Activated naive CD8-positive, alpha-beta T cell treated with anti-CD3 and anti-CD28 coated beads, Interleukin-2, amount 10 ng/mL, durations not matched to agents 7 days and 5 days (primary cell): ENCODE results near the gene TBL1XR1. TPM values are rescaled to one million over a fixed set of nuclear protein-coding genes. Genes with fewer than 3 reads are reported as not detected.

ENCODE experiments used
- ATAC-seq: fragments of 150-1000 bp; cut with Tn5 transposase; one replicate; pipeline ENCODE4 v1.10.0; 2021; ENCODE audit warnings: low read depth, moderate library complexity
- POLR2A ChIA-PET: fragments of 350-600 bp; sonication (Branson Sonifier 250); formaldehyde crosslinking; loops from one replicate; lab custom pipeline; 2021; ENCODE audit warnings: antibody characterized with exemption; lab: Charles Lee
- DNase-seq: peaks from one replicate; pipeline ENCODE4 v3.0.0; 2021
- H3K27ac Mint-ChIP-seq: one replicate; pipeline ENCODE4 v1.8.0; 2022; ENCODE audit warnings: mild to moderate bottlenecking, mixed read lengths
- H3K27me3 Mint-ChIP-seq: one replicate; pipeline ENCODE4 v1.8.0; 2022; ENCODE audit warnings: mild to moderate bottlenecking, moderate library complexity, mixed read lengths
- H3K36me3 Mint-ChIP-seq: one replicate; pipeline ENCODE4 v1.8.0; 2021; ENCODE audit warnings: mild to moderate bottlenecking, mixed read lengths
- H3K4me1 Mint-ChIP-seq: one replicate; pipeline ENCODE4 v1.8.0; 2021; ENCODE audit warnings: mixed read lengths
- H3K4me3 Mint-ChIP-seq: one replicate; pipeline ENCODE4 v1.8.0; 2022; ENCODE audit warnings: mild to moderate bottlenecking, moderate library complexity, mixed read lengths
- H3K9me3 Mint-ChIP-seq: one replicate; pipeline ENCODE4 v1.8.0; 2021; ENCODE audit warnings: mixed read lengths
- total RNA-seq, 2 experiments: library from RNA; stranded (reverse); gene quantifications; one replicate each; pipeline ENCODE4 v1.2.3, GENCODE V29; 2021

The TBL1XR1 gene
- total RNA-seq = 100 to 1,000 TPM; 176 TPM

DNA sequence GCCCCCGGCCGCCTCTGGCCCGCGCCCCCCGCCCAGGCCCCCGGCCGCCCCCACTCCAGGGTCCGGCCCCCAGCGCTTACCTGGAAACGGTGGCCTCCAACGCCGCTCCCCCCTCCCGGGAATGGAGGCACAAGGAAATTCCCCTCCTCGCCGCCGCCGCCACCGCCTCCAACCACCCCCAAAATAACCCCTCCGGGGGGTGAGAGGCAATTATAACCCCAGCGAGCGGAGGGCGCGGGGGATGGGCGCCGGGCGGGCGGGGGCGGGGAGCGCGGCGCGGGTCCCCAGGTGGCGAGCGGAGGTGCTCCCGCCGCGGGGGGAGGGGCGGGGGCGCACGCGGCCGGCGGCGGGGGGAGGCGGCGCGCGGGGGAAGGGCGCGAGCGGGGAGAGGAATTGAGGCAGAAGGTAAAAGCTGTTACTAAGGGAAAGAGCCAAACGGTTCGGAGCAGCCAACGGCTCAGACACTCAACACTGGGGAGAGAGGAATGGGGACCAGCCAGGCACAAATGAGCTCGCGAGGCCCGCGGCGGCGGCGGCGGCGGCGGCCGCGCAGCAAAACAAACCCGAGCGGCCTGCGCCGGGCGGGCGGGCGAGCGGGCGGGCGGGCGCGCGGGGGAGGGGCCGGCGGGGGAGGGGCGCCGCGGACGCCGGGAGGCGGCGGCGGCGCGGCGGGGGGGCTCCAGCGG lies at the start of gene TBL1XR1:
TSS of gene TBL1XR1 (minus strand) at position 442 of the 686 bp plus-strand sequence. CDS start 132,505 bp downstream, outside the sequence.
- Mint-ChIP-seq H3K27me3 (no peaks in the 10 kb centered on the region), H3K36me3 (peaks cover 23% of the 10 kb centered on the region), H3K4me1 (peaks cover 54% of the 10 kb centered on the region), H3K9me3 (no peaks in the 10 kb centered on the region), H3K4me3 (peak within 1 kb of the TSS; percentile 100), H3K27ac (peak within 1 kb of the TSS; percentile 100)
- DNase-seq = peak; percentile 89
- peak; percentile 63 for ATAC-seq
- POLR2A ChIA-PET = interaction anchor here (0.6 to 6.0 kb wide), 12 partner anchors 52 to 400 kb away, joined by 3 to 149 read pairs (median 4); no protein-coding TSS in a partner anchor

DNA sequence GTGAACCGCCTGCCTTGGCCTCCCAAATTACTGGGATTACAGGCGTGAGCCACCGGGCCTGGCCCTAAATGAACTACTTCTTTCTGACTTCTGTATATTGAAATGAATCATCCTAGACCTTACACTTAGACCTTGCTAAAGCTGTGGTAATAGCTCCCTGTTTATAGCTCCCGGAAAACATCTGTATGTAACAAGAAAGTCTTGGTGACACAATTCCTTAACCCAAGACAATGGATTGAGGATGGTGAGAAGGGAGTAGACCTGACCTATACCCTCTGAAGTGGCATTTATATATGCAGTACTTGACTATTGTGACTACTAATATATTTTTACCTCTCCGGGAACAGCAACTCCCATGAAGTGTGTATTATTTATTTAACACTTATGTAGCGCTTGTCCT lies 48.0 kb upstream of the TBL1XR1 start:
- no peaks in the 10 kb centered on the region for H3K27me3 Mint-ChIP-seq
- POLR2A ChIA-PET = no interaction called here
- no peak overlapping the region for H3K4me3 Mint-ChIP-seq
- H3K9me3 Mint-ChIP-seq = peaks cover 3% of the 10 kb centered on the region
- peaks cover 4% of the 10 kb centered on the region for H3K4me1 Mint-ChIP-seq
- ATAC-seq = no peak
- DNase-seq = no peak
- no peak overlapping the region for H3K27ac Mint-ChIP-seq
- peaks cover 2% of the 10 kb centered on the region for H3K36me3 Mint-ChIP-seq

DNA sequence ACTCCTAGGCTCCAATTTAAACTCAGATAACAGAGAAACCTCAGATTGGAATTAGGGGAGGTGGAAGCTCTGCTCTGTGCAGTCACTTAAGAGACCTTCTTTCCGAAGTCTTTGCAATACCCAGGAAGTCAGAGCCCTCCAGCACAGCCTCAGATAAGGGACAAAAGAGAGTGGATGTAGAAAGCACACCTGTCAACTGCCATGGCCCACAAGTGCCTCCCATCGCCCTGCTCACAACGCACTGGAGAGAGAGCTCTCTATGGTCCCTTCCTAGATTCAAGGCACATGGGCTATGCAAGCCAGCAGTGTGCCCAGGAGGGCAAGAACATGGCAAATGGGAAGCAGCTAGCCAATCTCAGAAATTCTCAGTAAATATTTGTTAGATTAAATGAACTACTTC lies 47.3 kb upstream of the TBL1XR1 start:
- no peak for ATAC-seq
- Mint-ChIP-seq H3K27me3 (no peaks in the 10 kb centered on the region), H3K9me3 (peaks cover 3% of the 10 kb centered on the region), H3K27ac (no peak overlapping the region), H3K36me3 (no peaks in the 10 kb centered on the region), H3K4me3 (no peak overlapping the region), H3K4me1 (peaks cover 4% of the 10 kb centered on the region)
- POLR2A ChIA-PET = no interaction called here
- no peak for DNase-seq

DNA sequence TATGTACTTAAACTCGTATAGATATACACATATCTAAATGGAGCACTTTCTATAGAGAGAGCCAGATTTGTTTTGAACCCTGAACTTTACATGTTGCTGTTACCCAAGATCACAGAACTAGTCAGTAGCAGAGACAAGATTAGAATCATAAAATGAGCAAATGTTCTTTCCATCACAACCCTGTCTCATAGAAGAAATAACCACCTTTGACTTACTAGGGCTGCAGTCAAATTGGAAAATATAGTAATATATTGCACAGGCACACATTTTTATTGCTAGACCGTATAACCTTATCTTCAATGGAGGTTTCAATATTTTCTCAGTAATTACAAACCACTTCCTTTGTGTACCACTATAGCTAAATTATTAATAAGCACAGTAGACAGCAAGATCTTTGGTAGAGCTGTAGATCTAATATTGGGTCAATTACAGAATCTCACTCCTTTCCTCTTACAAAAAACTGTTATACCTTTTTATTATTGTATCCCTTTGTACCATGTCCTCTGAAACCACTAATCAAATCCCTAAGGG lies 41.5 kb upstream of the TBL1XR1 start:
- no peak for DNase-seq
- Mint-ChIP-seq H3K36me3 (peaks cover 4% of the 10 kb centered on the region), H3K4me1 (peaks cover 8% of the 10 kb centered on the region)

DNA sequence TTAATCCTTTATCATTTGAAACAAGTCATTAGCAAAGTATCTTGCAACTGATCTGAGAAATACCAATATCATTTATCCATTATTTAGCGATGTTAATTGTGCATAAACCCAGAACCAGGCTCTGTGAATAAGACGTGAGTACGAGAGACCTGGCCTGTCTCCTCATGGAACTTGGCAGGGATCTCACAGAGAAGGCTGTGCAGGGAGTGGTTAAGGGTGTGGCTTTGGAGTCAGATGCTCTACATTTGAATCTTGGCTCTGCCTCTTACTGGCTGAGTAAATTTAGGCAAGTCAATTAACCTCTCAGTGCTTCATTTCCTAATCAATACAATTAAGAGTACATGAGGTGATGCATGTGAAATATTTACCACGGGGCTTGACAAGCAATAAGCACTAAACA lies 39.9 kb upstream of the TBL1XR1 start:
- no peak for DNase-seq

More for the DNA sequence above, 41.5 kb upstream of the TBL1XR1 start:
- Mint-ChIP-seq H3K27ac (no peak overlapping the region), H3K9me3 (peaks cover 1% of the 10 kb centered on the region), H3K27me3 (no peaks in the 10 kb centered on the region), H3K4me3 (no peak overlapping the region)
- ATAC-seq = no peak
- POLR2A ChIA-PET = no interaction called here

DNA sequence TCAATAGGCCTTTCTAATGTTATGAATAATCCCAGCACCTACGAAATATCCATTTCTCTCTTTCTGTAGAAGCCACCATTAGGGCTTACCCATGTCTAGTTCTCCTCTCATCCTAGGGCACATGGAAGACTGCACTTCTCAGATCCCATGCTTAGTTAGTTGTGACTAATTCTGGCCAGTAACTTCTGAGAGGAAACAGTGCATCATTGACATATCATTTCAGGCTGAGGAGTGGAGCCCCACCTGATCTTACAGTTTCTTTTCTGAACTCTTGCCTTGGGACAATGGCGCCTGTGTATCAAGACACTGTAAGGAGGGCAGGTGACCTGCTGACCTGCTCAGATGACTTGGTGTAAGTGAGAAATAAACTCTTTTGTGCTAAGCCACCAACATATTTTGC lies 39.4 kb upstream of the TBL1XR1 start:
- peaks cover 1% of the 10 kb centered on the region for H3K9me3 Mint-ChIP-seq
- DNase-seq (no peak), ATAC-seq (no peak)
- peaks cover 4% of the 10 kb centered on the region for H3K36me3 Mint-ChIP-seq
- H3K27me3 Mint-ChIP-seq = no peaks in the 10 kb centered on the region
- POLR2A ChIA-PET = no interaction called here
- H3K4me1 Mint-ChIP-seq = peaks cover 4% of the 10 kb centered on the region
- H3K4me3 Mint-ChIP-seq = no peak overlapping the region
- H3K27ac Mint-ChIP-seq = no peak overlapping the region

More for the DNA sequence above, 39.9 kb upstream of the TBL1XR1 start:
- H3K9me3 Mint-ChIP-seq = peaks cover 1% of the 10 kb centered on the region
- no peak overlapping the region for H3K27ac Mint-ChIP-seq
- ATAC-seq = no peak
- H3K4me3 Mint-ChIP-seq = no peak overlapping the region
- POLR2A ChIA-PET = no interaction called here
- H3K27me3 Mint-ChIP-seq = no peaks in the 10 kb centered on the region
- peaks cover 4% of the 10 kb centered on the region for H3K36me3 Mint-ChIP-seq
- H3K4me1 Mint-ChIP-seq = peaks cover 4% of the 10 kb centered on the region

DNA sequence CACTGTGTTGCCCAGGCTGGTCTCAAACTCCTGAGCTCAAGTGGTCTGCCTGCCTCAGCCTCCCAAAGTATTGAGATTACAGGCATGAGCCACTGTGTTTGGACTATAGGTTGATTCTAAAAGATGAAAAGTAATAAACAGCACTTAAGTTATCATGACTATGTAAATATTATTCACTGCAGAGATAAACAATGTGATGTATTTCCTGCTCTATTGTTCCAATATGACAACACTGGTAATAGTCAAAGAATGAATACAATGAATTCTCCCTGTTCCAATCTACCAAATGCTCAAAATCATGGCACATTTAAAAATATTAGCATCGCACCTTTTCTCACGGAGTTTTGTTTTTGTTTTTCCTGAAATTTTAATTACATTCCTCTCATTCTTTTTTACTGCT lies 36.8 kb upstream of the TBL1XR1 start:
- Mint-ChIP-seq H3K4me3 (no peak overlapping the region), H3K4me1 (peaks cover 4% of the 10 kb centered on the region), H3K36me3 (peaks cover 8% of the 10 kb centered on the region), H3K27me3 (no peaks in the 10 kb centered on the region), H3K9me3 (peaks cover 7% of the 10 kb centered on the region), H3K27ac (no peak overlapping the region)
- ATAC-seq (no peak), DNase-seq (no peak)
- POLR2A ChIA-PET = no interaction called here

DNA sequence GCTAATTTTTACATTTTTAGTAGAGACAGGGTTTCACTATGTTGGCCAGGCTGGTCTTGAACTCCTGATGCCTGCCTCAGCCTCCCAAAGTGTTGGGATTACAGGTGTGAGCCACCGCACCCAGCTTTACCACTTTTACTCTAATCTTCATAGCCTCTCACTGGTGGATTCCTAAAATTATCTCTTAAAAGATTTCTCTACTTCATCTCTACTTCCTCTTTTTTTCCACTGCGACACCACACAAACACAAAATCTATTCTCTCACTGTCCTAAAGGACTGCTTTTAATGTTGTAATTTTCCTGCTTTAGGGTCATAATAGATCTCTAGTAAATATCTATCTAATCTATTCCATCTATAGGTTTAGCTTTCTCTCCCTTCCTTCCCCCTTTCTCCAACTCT lies 34.0 kb upstream of the TBL1XR1 start:
- Mint-ChIP-seq H3K27ac (no peak overlapping the region), H3K36me3 (peaks cover 8% of the 10 kb centered on the region), H3K27me3 (no peaks in the 10 kb centered on the region), H3K9me3 (peaks cover 11% of the 10 kb centered on the region), H3K4me3 (no peak overlapping the region), H3K4me1 (no peaks in the 10 kb centered on the region)
- DNase-seq (no peak), ATAC-seq (no peak)
- POLR2A ChIA-PET = no interaction called here

DNA sequence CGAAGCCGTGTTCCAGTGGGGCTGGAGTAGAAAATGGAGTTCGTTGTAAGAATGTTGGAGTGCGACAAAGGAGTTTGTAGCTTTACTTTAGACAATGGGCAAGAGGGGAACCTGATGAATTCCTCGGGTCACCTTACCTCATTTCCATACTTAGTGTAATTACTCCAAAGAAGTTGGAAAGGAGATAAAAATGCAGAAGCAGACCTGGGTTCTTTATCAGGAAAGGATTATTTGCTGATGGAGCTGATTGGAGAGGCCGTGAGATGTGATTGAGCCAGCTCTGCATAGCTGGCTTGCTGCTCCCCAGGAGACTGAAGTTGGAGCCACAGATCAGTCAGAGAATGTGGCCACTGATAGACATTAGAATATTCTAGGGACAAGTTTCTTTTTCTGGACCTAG lies 33.4 kb upstream of the TBL1XR1 start:
- H3K36me3 Mint-ChIP-seq = peaks cover 6% of the 10 kb centered on the region
- H3K4me1 Mint-ChIP-seq = peaks cover 3% of the 10 kb centered on the region
- POLR2A ChIA-PET = interaction anchor here (0.5 to 0.7 kb wide), 3 partner anchors 32 to 88 kb away, joined by 3 read pairs; no protein-coding TSS in a partner anchor
- no peaks in the 10 kb centered on the region for H3K27me3 Mint-ChIP-seq
- peaks cover 11% of the 10 kb centered on the region for H3K9me3 Mint-ChIP-seq
- DNase-seq (no peak), ATAC-seq (no peak)
- H3K4me3 Mint-ChIP-seq = no peak overlapping the region
- H3K27ac Mint-ChIP-seq = no peak overlapping the region

DNA sequence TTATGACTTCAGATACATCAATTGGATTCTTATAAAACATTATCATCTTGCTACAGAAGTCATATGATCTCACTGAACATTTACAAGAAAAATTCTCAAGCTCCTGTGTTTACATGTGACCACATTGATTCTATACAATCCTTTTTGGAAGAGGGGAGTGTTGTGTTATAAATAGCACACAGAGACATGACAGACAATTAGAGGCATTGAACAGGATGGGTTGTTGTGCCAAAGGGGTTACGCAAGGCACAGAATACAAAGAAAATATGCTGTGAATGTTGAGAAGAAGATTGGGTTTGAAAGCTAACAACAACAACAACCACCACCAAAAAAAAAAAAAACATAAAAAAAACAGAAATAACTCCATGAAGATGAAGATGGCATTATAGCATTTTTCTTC lies 32.5 kb upstream of the TBL1XR1 start:
- DNase-seq = no peak
- POLR2A ChIA-PET = no interaction called here
- Mint-ChIP-seq H3K27me3 (no peaks in the 10 kb centered on the region), H3K9me3 (peaks cover 11% of the 10 kb centered on the region), H3K4me3 (no peak overlapping the region), H3K36me3 (peaks cover 6% of the 10 kb centered on the region), H3K27ac (no peak overlapping the region), H3K4me1 (peaks cover 4% of the 10 kb centered on the region)
- ATAC-seq = no peak

DNA sequence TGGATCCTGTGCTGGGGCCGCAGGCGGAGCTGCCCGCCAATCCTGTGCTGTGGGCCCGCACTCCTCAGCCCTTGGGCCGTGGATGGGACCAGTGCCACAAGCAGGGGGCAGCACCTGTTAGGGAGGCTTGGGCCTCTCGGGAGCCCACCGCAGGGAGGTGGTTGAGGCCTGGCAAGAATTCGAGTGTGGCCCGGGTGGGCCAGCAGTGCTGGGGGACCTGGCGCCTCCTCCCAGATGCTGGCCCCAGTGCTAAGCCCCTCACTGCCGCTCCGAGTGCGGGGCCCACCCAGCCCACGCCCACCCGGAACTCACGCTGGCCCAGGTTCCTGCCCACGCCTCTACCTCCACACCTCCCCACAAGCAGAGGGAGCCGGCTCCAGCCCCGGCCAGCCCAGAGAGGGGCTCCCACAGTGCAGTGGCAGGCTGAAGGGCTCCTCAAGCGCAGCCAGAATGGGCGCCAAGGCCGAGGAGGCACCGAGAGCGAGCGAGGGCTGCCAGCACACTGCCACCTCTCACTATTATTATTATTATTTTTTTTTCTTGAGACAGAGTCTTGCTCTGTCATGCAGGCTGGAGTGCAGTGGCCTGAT lies 31.4 kb upstream of the TBL1XR1 start:
- DNase-seq (no peak), ATAC-seq (no peak)
- H3K27ac Mint-ChIP-seq = no peak overlapping the region
- H3K9me3 Mint-ChIP-seq = peaks cover 11% of the 10 kb centered on the region
- no peaks in the 10 kb centered on the region for H3K27me3 Mint-ChIP-seq
- H3K36me3 Mint-ChIP-seq = peaks cover 6% of the 10 kb centered on the region
- H3K4me3 Mint-ChIP-seq = no peak overlapping the region
- POLR2A ChIA-PET = no interaction called here
- peaks cover 14% of the 10 kb centered on the region for H3K4me1 Mint-ChIP-seq

DNA sequence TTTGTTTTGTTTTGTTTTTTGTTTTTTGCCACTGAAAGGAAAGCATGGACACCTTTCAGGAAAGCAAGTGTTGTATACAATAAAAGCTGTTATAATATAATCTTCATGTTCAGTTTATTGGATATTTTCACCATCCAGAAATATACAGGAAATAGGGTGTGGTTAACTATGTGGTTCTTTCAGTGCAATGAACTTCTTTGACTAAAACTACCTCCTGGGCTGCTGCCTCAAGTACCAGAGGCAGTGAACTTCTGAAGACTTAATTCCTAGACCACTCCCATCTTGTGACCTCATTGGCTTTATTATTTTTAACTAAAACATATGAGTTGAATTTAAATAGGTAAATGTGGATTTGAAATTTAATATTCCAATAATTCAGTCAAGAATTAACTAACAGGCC lies 27.1 kb upstream of the TBL1XR1 start:
- Mint-ChIP-seq H3K4me1 (peaks cover 29% of the 10 kb centered on the region), H3K27ac (peak overlapping the region; percentile 65), H3K4me3 (peak overlapping the region; percentile 28), H3K36me3 (peaks cover 7% of the 10 kb centered on the region), H3K27me3 (no peaks in the 10 kb centered on the region), H3K9me3 (peaks cover 11% of the 10 kb centered on the region)
- peak; percentile 90 for ATAC-seq
- DNase-seq = no peak
- POLR2A ChIA-PET = interaction anchor here (0.6 to 1.1 kb wide), 2 partner anchors 136 to 566 kb away, joined by 3 to 4 read pairs; no protein-coding TSS in a partner anchor

DNA sequence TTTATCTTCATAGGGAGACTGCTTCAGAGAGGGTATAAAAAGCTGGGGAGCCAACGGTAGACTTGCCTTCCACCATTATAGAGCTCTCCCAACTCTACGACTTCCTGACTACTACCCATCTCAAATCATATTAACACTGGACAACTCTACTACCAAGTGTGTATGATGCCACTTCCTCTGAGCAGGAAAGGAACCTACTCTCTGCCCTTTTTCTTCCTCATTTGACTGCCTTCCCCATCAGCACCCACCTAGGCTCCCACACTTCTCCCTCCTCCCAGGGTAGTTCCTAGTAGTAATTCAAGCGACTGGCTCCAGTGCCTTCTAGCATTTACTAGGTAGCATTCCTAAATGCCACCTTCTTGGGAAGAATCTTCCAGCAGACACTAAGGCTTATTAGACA lies 24.5 kb upstream of the TBL1XR1 start:
- Mint-ChIP-seq H3K36me3 (peaks cover 3% of the 10 kb centered on the region), H3K27ac (no peak overlapping the region), H3K27me3 (no peaks in the 10 kb centered on the region), H3K9me3 (peaks cover 5% of the 10 kb centered on the region), H3K4me3 (no peak overlapping the region), H3K4me1 (peaks cover 29% of the 10 kb centered on the region)
- ATAC-seq = no peak
- POLR2A ChIA-PET = no interaction called here
- DNase-seq = no peak
